ENCODE data around the gene DCAF11. TPM values are rescaled to one million over a fixed set of nuclear protein-coding genes. Genes with fewer than 3 reads are reported as not detected.

Gene DCAF11
- total and polyA plus RNA-seq, 4 experiments from 2014 or later = 71.5 to 93.4 (median 75.4) TPM

DNA sequence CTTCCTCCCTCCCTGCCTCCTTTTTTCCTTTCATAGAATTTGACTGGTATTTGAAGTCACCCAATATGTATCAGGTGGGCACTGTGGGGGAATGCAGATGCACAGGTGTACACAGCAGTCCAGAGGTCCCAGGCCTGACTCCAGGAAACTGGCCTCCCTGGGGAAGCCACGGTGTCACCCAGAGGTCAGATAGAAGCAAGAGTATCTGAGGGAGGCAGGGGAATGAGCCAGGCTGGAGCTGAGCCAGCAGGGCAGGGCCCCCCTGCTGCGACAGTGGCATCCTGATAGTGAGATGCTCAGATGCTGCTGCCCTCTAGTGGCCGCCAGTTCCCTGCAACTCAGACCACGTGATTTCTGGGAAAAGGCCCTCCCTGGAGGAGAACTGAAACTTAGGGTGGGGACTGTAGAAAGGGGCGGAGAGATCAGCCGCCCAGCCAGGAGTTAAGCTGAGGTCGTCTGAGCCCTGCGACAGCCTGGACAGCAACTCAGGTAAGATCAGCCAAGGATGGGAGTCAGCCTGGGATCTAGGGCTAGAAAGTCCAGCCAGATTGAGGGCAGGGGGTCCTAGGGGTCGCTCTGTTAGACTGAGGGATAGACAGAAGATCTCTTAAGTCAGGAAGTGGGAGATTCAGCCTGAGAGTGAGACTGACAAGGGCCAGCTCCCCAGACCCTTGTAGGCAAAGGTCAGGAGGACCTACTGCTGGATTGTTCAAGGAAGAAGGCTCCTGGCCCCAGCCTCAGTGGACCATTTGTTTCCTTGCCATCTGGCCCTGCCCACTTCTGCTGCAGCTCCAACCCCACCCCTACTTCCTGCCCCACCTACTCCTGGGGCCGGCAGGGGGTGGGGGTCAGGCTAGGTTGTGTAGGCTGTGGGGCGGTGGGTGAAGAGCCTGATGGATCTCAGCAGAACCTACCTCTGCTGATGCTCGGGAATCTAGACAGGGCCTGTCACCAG, 46.5 kb downstream of the DCAF11 start, which contains the start of gene IRF9:
Gene IRF9, plus strand, starts transcription at position 416 of the 955 bp plus-strand sequence. CDS start 880 bp downstream, outside the sequence.
- Histone ChIP-seq H3K4me1 (ENCODE audit: insufficient read depth, low read length) (peaks cover 50% of the 10 kb centered on the region), H3K4me3 (ENCODE audit: low read length in 2 of 2) (peak within 1 kb of the TSS; percentile 73 to 97), H3K9me3 (ENCODE audit: control insufficient read depth in 1 of 2, low read length in 2 of 2) (no peaks in the 10 kb centered on the region), H3K36me3 (ENCODE audit: insufficient read depth, low read length) (peaks cover 66% of the 10 kb centered on the region), H3K27me3 (ENCODE audit: insufficient read depth, low read length) (no peaks in the 10 kb centered on the region), H3K27ac (ENCODE audit: low read depth, low read length) (peak within 1 kb of the TSS; percentile 90)
- no peaks in the 10 kb centered on the region for H3K9me3 Mint-ChIP-seq
- intact Hi-C loops (cut with micrococcal nuclease) = loop anchor here (1.0 to 2.0 kb wide), 13 partner anchors 10 to 146 kb away; partner anchors contain the start of genes CHMP4A, DCAF11, EMC9 and IPO4
- POLR2A ChIA-PET (ENCODE audit: partially characterized antibody) = interaction anchor here (0.8 to 9.5 kb wide), 29 partner anchors 9 to 270 kb away, joined by 3 to 162 read pairs (median 14); partner anchors contain the start of genes CBLN3, CHMP4A, DCAF11 and DHRS1
- H3K4me1 Mint-ChIP-seq = peaks cover 29 to 60% (median 48%) of the 10 kb centered on the region in 4 donors
- DNase-seq = peak; percentile 94 to 97 (median 95)
- peak within 1 kb of the TSS; percentile 97 to 100 (median 99) for H3K27ac Mint-ChIP-seq
- CTCF ChIA-PET (ENCODE audit: partially characterized antibody) = interaction anchor here (0.7 to 6.9 kb wide), 43 partner anchors 8 to 270 kb away, joined by 3 to 110 read pairs (median 4); partner anchors contain the start of genes CHMP4A, CIDEB, DCAF11 and DHRS1
- H3K36me3 Mint-ChIP-seq = peaks cover 54 to 80% of the 10 kb centered on the region in 2 donors
- H3K4me3 Mint-ChIP-seq = peak within 1 kb of the TSS; percentile 96 to 100 (median 99)
- H3K27me3 Mint-ChIP-seq = no peaks in the 10 kb centered on the region

DNA sequence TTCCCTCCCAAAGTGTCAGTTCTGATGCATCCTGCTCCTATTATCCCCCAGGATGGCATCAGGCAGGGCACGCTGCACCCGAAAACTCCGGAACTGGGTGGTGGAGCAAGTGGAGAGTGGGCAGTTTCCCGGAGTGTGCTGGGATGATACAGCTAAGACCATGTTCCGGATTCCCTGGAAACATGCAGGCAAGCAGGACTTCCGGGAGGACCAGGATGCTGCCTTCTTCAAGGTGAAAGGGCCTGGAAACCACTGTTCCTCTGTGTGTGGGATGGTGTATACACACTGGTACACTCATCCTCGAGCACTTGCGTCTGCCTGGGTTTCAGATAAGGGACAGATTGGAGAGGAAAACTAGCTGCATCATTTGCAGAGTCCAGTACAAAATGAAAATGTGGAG, 47.5 kb downstream of the DCAF11 start:
- Histone ChIP-seq H3K27ac (ENCODE audit: low read depth, low read length) (peak overlapping the region; percentile 90), H3K27me3 (ENCODE audit: insufficient read depth, low read length) (no peaks in the 10 kb centered on the region), H3K4me1 (ENCODE audit: insufficient read depth, low read length) (peaks cover 50% of the 10 kb centered on the region), H3K9me3 (ENCODE audit: control insufficient read depth in 1 of 2, low read length in 2 of 2) (no peaks in the 10 kb centered on the region), H3K36me3 (ENCODE audit: insufficient read depth, low read length) (peaks cover 64% of the 10 kb centered on the region), H3K4me3 (ENCODE audit: low read length in 2 of 2) (peak overlapping the region; percentile 73 to 97)
- no peak for DNase-seq
- intact Hi-C loops (cut with micrococcal nuclease) = no loop called here
- peak overlapping the region; percentile 96 to 100 (median 99) for H3K4me3 Mint-ChIP-seq
- H3K36me3 Mint-ChIP-seq = peaks cover 56 to 83% of the 10 kb centered on the region in 2 donors
- peaks cover 29 to 62% (median 49%) of the 10 kb centered on the region in 4 donors for H3K4me1 Mint-ChIP-seq
- H3K9me3 Mint-ChIP-seq = no peaks in the 10 kb centered on the region
- no peaks in the 10 kb centered on the region for H3K27me3 Mint-ChIP-seq
- CTCF ChIA-PET (ENCODE audit: partially characterized antibody) = interaction anchor here (0.9 to 6.9 kb wide), 22 partner anchors 10 to 146 kb away, joined by 3 to 110 read pairs (median 6); partner anchors contain the start of genes CIDEB, DCAF11, MDP1 and NRL
- POLR2A ChIA-PET (ENCODE audit: partially characterized antibody) = interaction anchor here (0.9 to 9.5 kb wide), 22 partner anchors 8 to 268 kb away, joined by 3 to 162 read pairs (median 18); partner anchors contain the start of genes CHMP4A, DCAF11, EMC9 and IPO4
- peak overlapping the region; percentile 97 to 100 (median 99) for H3K27ac Mint-ChIP-seq

DNA sequence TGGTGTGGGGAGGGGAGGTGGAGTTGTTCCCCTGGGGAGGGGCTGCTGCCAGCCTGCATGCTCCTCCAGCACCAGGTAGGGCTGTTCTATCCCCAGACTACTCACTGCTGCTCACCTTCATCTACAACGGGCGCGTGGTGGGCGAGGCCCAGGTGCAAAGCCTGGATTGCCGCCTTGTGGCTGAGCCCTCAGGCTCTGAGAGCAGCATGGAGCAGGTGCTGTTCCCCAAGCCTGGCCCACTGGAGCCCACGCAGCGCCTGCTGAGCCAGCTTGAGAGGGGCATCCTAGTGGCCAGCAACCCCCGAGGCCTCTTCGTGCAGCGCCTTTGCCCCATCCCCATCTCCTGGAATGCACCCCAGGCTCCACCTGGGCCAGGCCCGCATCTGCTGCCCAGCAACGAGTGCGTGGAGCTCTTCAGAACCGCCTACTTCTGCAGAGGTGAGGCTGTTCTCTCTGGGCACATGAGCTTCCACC, 50.0 kb downstream of the DCAF11 start:
- Histone ChIP-seq H3K27me3 (ENCODE audit: insufficient read depth, low read length) (no peaks in the 10 kb centered on the region), H3K9me3 (ENCODE audit: control insufficient read depth in 1 of 2, low read length in 2 of 2) (no peaks in the 10 kb centered on the region), H3K27ac (ENCODE audit: low read depth, low read length) (no peak overlapping the region), H3K4me3 (ENCODE audit: low read length in 2 of 2) (no peak overlapping the region), H3K4me1 (ENCODE audit: insufficient read depth, low read length) (peaks cover 53% of the 10 kb centered on the region), H3K36me3 (ENCODE audit: insufficient read depth, low read length) (peaks cover 58% of the 10 kb centered on the region)
- Mint-ChIP-seq H3K4me1 (peaks cover 39 to 74% (median 57%) of the 10 kb centered on the region in 4 donors), H3K27me3 (no peaks in the 10 kb centered on the region), H3K27ac (peak overlapping the region in 4 of 7 donors; percentile 42 to 97 (median 72)), H3K4me3 (peak overlapping the region in 3 of 8 donors; percentile 51 to 73 (median 65)), H3K36me3 (peaks cover 61 to 81% of the 10 kb centered on the region in 2 donors), H3K9me3 (no peaks in the 10 kb centered on the region)
- intact Hi-C loops (cut with micrococcal nuclease) = no loop called here
- POLR2A ChIA-PET (ENCODE audit: partially characterized antibody) = interaction anchor here (1.2 to 6.8 kb wide), 7 partner anchors 10 to 50 kb away, joined by 3 to 75 read pairs (median 5); partner anchors contain the start of genes DCAF11, IPO4, NRL and PSME2
- CTCF ChIA-PET (ENCODE audit: partially characterized antibody) = interaction anchor here (1.0 to 1.7 kb wide), 3 partner anchors 9 to 56 kb away, joined by 4 to 5 read pairs (median 4); no protein-coding TSS in a partner anchor
- DNase-seq = no peak

DNA sequence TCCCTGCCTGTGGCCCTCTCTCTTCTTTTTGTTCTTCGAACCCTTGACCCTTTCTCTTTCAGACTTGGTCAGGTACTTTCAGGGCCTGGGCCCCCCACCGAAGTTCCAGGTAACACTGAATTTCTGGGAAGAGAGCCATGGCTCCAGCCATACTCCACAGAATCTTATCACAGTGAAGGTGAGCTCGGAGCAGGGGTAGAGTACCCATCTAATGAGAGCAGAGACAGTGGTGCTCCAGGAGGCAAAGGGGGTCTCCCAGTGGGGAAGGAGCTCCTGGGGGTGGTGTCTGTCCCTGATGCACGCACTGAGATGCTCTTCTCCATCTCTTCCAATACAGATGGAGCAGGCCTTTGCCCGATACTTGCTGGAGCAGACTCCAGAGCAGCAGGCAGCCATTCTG, 51.2 kb downstream of the DCAF11 start:
- Histone ChIP-seq H3K4me3 (ENCODE audit: low read length in 2 of 2) (no peak overlapping the region), H3K27me3 (ENCODE audit: insufficient read depth, low read length) (no peaks in the 10 kb centered on the region), H3K9me3 (ENCODE audit: control insufficient read depth in 1 of 2, low read length in 2 of 2) (no peaks in the 10 kb centered on the region), H3K36me3 (ENCODE audit: insufficient read depth, low read length) (peaks cover 50% of the 10 kb centered on the region), H3K27ac (ENCODE audit: low read depth, low read length) (no peak overlapping the region), H3K4me1 (ENCODE audit: insufficient read depth, low read length) (peaks cover 51% of the 10 kb centered on the region)
- Mint-ChIP-seq H3K9me3 (no peaks in the 10 kb centered on the region), H3K27ac (peak overlapping the region in 3 of 7 donors; percentile 4 to 97 (median 51)), H3K36me3 (peaks cover 58 to 76% of the 10 kb centered on the region in 2 donors), H3K27me3 (no peaks in the 10 kb centered on the region), H3K4me1 (peaks cover 37 to 70% (median 53%) of the 10 kb centered on the region in 4 donors), H3K4me3 (no peak overlapping the region)
- POLR2A ChIA-PET (ENCODE audit: partially characterized antibody) = interaction anchor here (0.6 to 6.8 kb wide), 4 partner anchors 21 to 51 kb away, joined by 3 to 75 read pairs (median 4); partner anchors contain the start of genes IPO4 and TSSK4
- intact Hi-C loops (cut with micrococcal nuclease) = no loop called here
- DNase-seq = no peak
- CTCF ChIA-PET (ENCODE audit: partially characterized antibody) = interaction anchor here (1.0 to 1.7 kb wide), 3 partner anchors 10 to 57 kb away, joined by 4 to 5 read pairs (median 4); no protein-coding TSS in a partner anchor

DNA sequence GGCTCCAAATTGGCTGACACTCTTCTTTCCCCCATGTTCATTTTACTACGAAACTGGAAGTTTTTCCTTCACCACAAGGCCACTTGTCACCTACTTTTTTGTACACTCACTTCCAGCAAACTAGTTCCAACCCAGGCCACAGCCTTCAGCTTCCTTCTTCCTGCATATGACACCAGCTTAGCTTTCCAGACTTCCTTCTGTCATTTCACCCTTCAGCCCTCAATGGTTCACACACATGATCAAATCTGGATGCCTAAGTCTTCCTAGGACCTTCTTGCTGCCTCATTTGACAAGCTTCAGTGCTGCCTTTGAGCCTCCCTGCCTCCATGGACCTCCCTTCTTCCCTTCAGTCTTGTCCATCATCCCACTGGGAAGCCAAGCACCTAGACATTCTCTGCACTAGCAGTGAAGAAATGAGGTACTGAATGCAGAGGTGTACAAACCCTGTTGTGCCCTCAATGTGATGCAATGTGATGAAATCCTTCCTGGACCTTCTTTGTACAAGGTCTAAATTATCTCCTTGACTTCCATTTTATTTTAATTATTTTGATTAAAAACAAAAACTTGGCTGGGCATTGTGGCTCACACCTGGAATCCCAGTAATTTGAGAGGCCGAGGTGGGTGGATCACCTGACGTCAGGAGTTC, 53.0 kb downstream of the DCAF11 start:
- H3K4me1 Mint-ChIP-seq = peaks cover 30 to 68% (median 48%) of the 10 kb centered on the region in 4 donors
- no peaks in the 10 kb centered on the region for H3K27me3 Mint-ChIP-seq
- no peak overlapping the region for H3K27ac ChIP-seq (ENCODE audit: low read depth, low read length)
- intact Hi-C loops (cut with micrococcal nuclease) = no loop called here
- no peaks in the 10 kb centered on the region for H3K27me3 ChIP-seq (ENCODE audit: insufficient read depth, low read length)
- no peaks in the 10 kb centered on the region for H3K9me3 Mint-ChIP-seq
- POLR2A ChIA-PET (ENCODE audit: partially characterized antibody) = interaction anchor here (1.1 kb wide), 1 partner anchor 11 kb away, joined by 3 read pairs; no protein-coding TSS in a partner anchor
- H3K4me1 ChIP-seq (ENCODE audit: insufficient read depth, low read length) = peaks cover 52% of the 10 kb centered on the region
- peaks cover 50% of the 10 kb centered on the region for H3K36me3 ChIP-seq (ENCODE audit: insufficient read depth, low read length)
- H3K4me3 ChIP-seq (ENCODE audit: low read length in 2 of 2) = no peak overlapping the region
- H3K36me3 Mint-ChIP-seq = peaks cover 48 to 64% of the 10 kb centered on the region in 2 donors
- no peaks in the 10 kb centered on the region for H3K9me3 ChIP-seq (ENCODE audit: control insufficient read depth in 1 of 2, low read length in 2 of 2)
- no peak overlapping the region for H3K4me3 Mint-ChIP-seq
- no peak for DNase-seq
- CTCF ChIA-PET (ENCODE audit: partially characterized antibody) = no interaction called here
- H3K27ac Mint-ChIP-seq = peak overlapping the region in 3 of 7 donors; percentile 24 to 50 (median 38)

Data from CD4-positive, alpha-beta memory T cell (primary cell).